D341Med (cell line): ENCODE data around the gene IKBKG.
"Not testable (repeated sequence)": the region's sequence is repeated elsewhere in the genome, so short reads cannot be mapped to it uniquely, and the experiment has no call there.

Experiments used
- DNase-seq: peaks from one replicate; pipeline ENCODE4 v3.0.0; 2012; ENCODE audit warnings: low spot score

The IKBKG gene

GRCh38 chrX:154558896-154559295, 11.5 kb downstream of the IKBKG start:
- DNase-seq: not testable (repeated sequence)

- DNase-seq: not testable (repeated sequence)
Measured at GRCh38 chrX:154560326-154560725, 12.9 kb downstream of the IKBKG start.

- not testable (repeated sequence) for DNase-seq
Measured at GRCh38 chrX:154562295-154562694, 14.9 kb downstream of the IKBKG start.

GRCh38 chrX:154570361-154570760, 22.9 kb downstream of the IKBKG start:
- not testable (repeated sequence) for DNase-seq

GRCh38 chrX:154573061-154573460, 25.6 kb downstream of the IKBKG start:
- DNase-seq: not testable (repeated sequence)

- not testable (repeated sequence) for DNase-seq
Measured at GRCh38 chrX:154575076-154575475, 27.7 kb downstream of the IKBKG start.

GRCh38 chrX:154582994-154583393, 35.6 kb downstream of the IKBKG start:
- DNase-seq: not testable (repeated sequence)

GRCh38 chrX:154584585-154585183, 37.3 kb downstream of the IKBKG start, which contains the start of gene CTAG1A:
TSS of gene CTAG1A (plus strand) at chrX:154585133. CDS start at chrX:154585207, 74 bp downstream.
- not testable (repeated sequence) for DNase-seq

- DNase-seq: not testable (repeated sequence)
Measured at GRCh38 chrX:154590415-154590814, 43.0 kb downstream of the IKBKG start.

GRCh38 chrX:154592505-154592904, 45.1 kb downstream of the IKBKG start:
- no peak for DNase-seq

GRCh38 chrX:154593201-154593600, 45.8 kb downstream of the IKBKG start:
- no peak for DNase-seq

GRCh38 chrX:154594491-154594890, 47.1 kb downstream of the IKBKG start:
- no peak for DNase-seq

- no peak for DNase-seq
Measured at GRCh38 chrX:154595559-154596249, 48.3 kb downstream of the IKBKG start.

- DNase-seq: no peak
Measured at GRCh38 chrX:154596290-154596929, 49.0 kb downstream of the IKBKG start.

GRCh38 chrX:154597221-154597620, 49.8 kb downstream of the IKBKG start:
- DNase-seq: no peak

GRCh38 chrX:154598656-154599055, 51.2 kb downstream of the IKBKG start:
- no peak for DNase-seq

GRCh38 chrX:154599531-154599930, 52.1 kb downstream of the IKBKG start:
- no peak for DNase-seq

- no peak for DNase-seq
Measured at GRCh38 chrX:154600759-154601374, 53.4 kb downstream of the IKBKG start.

GRCh38 chrX:154602226-154602625, 54.8 kb downstream of the IKBKG start:
- DNase-seq: no peak

- DNase-seq: no peak
Measured at GRCh38 chrX:154602766-154603437, 55.5 kb downstream of the IKBKG start.

- no peak for DNase-seq
Measured at GRCh38 chrX:154603438-154604430, 56.3 kb downstream of the IKBKG start.
